Measurements from ENCODE around the gene BIRC6.
"Not testable (repeated sequence)": the region's sequence is repeated elsewhere in the genome, so short reads cannot be mapped to it uniquely, and the experiment has no call there.

The BIRC6 gene

DNA sequence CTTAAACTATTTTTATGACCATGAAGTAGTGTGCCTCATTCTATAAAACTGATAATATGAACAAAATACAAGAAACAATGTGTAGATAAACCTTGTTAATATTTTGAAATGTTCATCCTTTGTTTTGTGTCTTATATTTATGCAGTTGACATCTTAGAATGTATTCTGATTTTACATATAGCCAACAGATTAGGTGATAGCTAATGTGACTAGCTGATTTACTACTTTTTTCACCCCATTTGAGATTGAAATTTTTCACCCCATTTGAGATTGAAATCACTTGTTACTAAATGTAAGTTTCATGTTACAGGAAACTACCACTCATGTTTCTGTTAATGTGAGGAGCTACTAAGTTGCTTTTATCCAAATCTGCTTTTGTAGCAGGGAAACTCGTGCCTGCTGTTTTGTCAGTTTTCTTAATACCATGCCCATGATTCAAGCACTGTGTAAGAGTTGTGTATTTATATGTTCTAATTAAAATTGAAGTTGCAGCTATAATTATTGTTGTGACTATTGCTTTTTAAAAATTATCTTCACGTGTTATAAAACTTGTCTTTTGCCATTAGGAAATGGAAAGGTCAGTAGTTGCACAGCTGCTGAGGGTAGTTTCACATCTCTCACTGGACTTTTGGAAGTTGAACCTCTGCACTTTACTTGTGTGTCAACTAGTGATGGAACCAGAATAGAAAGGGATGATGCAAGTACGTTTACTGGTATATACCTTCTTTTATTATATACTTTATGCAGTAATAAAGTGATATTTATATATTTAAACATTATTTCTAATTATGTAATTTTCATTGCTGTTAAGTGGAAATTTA lies 96.6 kb downstream of the BIRC6 start:
- Mint-ChIP-seq H3K4me3 (no peak overlapping the region), H3K27ac (no peak overlapping the region), H3K9me3 (peaks cover 6% of the 10 kb centered on the region), H3K4me1 (no peaks in the 10 kb centered on the region), H3K36me3 (ENCODE audit: low read depth) (peaks cover 63% of the 10 kb centered on the region), H3K27me3 (ENCODE audit: low read depth, poor library complexity) (no peaks in the 10 kb centered on the region)
- DNase-seq = no peak
- TF ChIP-seq, protein P1, sequence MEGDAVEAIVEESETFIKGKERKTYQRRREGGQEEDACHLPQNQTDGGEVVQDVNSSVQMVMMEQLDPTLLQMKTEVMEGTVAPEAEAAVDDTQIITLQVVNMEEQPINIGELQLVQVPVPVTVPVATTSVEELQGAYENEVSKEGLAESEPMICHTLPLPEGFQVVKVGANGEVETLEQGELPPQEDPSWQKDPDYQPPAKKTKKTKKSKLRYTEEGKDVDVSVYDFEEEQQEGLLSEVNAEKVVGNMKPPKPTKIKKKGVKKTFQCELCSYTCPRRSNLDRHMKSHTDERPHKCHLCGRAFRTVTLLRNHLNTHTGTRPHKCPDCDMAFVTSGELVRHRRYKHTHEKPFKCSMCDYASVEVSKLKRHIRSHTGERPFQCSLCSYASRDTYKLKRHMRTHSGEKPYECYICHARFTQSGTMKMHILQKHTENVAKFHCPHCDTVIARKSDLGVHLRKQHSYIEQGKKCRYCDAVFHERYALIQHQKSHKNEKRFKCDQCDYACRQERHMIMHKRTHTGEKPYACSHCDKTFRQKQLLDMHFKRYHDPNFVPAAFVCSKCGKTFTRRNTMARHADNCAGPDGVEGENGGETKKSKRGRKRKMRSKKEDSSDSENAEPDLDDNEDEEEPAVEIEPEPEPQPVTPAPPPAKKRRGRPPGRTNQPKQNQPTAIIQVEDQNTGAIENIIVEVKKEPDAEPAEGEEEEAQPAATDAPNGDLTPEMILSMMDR (IDR thresholded peaks at IDR 0.05) = no peak

DNA sequence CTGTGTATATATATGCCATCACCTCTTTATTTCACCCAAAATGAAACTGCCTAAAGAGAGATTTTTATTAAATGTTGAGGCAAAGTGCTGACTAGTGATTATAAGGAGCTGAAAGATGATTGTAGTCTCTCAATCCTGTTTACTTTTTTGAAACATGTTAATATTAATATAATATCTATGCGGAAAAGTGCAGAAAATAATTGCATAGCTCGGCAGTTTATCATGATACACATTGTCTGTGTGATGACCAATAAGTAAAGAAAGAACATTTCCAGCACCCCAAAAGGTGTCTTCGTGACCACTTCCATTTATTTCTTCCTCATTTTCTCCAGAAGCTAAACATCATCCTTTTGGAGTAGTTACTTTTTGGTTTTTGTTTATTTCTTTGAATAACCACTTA lies 99.0 kb downstream of the BIRC6 start:
- Mint-ChIP-seq H3K4me3 (no peak overlapping the region), H3K27ac (no peak overlapping the region), H3K27me3 (ENCODE audit: low read depth, poor library complexity) (no peaks in the 10 kb centered on the region), H3K36me3 (ENCODE audit: low read depth) (peaks cover 50% of the 10 kb centered on the region), H3K4me1 (no peaks in the 10 kb centered on the region), H3K9me3 (no peaks in the 10 kb centered on the region)
- no peak for DNase-seq
- TF ChIP-seq, protein P1 (IDR thresholded peaks at IDR 0.05) = no peak

DNA sequence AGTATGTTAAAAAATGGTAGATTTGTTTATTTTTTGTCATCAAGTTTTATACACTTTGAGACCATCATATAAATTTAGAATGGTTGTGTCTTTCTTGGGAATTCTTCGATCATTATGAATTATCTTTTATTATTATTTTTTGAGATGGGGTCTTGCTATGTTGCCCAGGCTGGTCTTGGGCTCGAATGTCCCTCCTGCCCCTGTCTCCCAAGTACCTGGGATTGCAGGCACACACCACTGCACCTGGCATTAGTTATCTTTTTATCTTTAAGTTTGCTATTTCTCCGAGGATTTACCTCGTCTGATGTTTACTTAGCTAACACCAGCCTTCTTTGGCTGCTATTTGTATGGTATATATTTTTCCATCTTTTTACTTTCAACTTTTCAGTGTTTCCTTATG lies 100.0 kb downstream of the BIRC6 start:
- TF ChIP-seq, protein P1 (IDR thresholded peaks at IDR 0.05) = no peak
- DNase-seq = no peak
- Mint-ChIP-seq H3K9me3 (no peaks in the 10 kb centered on the region), H3K36me3 (ENCODE audit: low read depth) (peaks cover 48% of the 10 kb centered on the region), H3K4me3 (no peak overlapping the region), H3K27me3 (ENCODE audit: low read depth, poor library complexity) (no peaks in the 10 kb centered on the region), H3K27ac (no peak overlapping the region), H3K4me1 (no peaks in the 10 kb centered on the region)

DNA sequence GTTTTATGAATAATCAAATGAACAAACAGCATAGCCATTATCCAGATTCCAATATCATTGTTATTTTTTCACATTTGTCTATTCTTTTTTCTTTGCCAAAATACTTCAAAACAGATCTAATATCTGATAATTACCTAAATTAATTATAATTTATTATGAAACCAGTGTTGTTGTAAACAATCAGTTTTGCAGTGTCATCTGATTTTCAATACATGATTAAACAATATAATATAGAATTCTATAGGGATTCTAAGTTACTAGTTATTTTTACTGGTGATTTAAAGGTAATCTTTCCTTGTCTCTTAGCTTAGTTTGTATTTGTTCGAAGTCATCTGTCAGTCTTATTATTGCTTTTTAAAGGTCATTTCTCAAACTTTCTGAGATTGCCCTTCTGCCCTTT lies 101.0 kb downstream of the BIRC6 start:
- Mint-ChIP-seq H3K36me3 (ENCODE audit: low read depth) (peaks cover 58% of the 10 kb centered on the region), H3K4me3 (no peak overlapping the region), H3K9me3 (no peaks in the 10 kb centered on the region), H3K27ac (no peak overlapping the region), H3K4me1 (no peaks in the 10 kb centered on the region), H3K27me3 (ENCODE audit: low read depth, poor library complexity) (no peaks in the 10 kb centered on the region)
- TF ChIP-seq, protein P1 (IDR thresholded peaks at IDR 0.05) = no peak
- DNase-seq = no peak

DNA sequence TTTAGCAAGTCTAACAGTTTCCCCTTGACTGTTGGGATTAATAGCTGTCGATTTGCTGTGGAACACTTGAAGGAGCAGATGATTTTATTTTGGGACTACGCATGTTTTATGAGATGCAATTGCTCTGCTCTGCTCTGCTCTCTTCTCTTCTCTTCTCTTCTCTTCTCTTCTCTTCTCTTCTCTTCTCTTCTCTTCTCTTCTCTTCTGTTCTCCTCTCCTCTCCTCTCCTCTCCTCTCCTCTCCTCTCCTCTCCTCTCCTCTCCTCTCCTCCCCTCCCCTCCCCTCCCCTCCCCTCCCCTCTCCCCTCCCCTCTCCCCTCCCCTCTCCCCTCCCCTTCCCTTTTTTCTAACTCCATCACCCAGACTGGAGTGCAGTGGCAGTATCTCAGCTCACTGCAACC lies 104.0 kb downstream of the BIRC6 start:
- H3K36me3 Mint-ChIP-seq (ENCODE audit: low read depth) = peaks cover 77% of the 10 kb centered on the region
- H3K27ac Mint-ChIP-seq; DNase-seq; H3K27me3 Mint-ChIP-seq (ENCODE audit: low read depth, poor library complexity); H3K4me3 Mint-ChIP-seq; H3K4me1 Mint-ChIP-seq; H3K9me3 Mint-ChIP-seq: not testable (repeated sequence)

DNA sequence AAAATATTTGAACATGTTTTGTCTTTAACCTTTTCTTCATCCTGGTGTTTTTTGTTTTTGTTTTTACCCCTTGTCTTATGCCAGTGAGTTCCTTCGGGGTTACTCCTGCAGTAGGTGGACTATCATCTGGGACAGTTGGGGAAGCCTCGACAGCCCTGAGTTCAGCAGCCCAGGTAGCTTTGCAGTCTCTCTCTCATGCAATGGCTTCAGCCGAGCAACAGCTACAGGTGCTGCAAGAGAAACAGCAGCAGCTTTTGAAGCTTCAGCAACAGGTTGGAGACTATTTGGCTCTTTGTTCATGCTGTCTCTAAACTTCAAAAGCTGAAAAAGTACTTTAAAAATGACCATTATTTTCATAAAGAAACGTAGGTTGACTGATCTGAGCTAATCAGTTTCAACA lies 106.3 kb downstream of the BIRC6 start:
- H3K36me3 Mint-ChIP-seq (ENCODE audit: low read depth) = peaks cover 73% of the 10 kb centered on the region
- H3K4me1 Mint-ChIP-seq = peaks cover 4% of the 10 kb centered on the region
- H3K27ac Mint-ChIP-seq = no peak overlapping the region
- TF ChIP-seq, protein P1 (IDR thresholded peaks at IDR 0.05) = no peak
- no peaks in the 10 kb centered on the region for H3K27me3 Mint-ChIP-seq (ENCODE audit: low read depth, poor library complexity)
- H3K4me3 Mint-ChIP-seq = no peak overlapping the region
- no peaks in the 10 kb centered on the region for H3K9me3 Mint-ChIP-seq
- DNase-seq = no peak

All from nephron progenitor cell (in vitro differentiated cells).